Mucosa of descending colon (tissue), 3 donors: ENCODE data around the gene SMG6. TPM values are rescaled to one million over a fixed set of nuclear protein-coding genes. Genes with fewer than 3 reads are reported as not detected.
"Not testable (repeated sequence)": the region's sequence is repeated elsewhere in the genome, so short reads cannot be mapped to it uniquely, and the experiment has no call there.

Experiments used
- ATAC-seq: fragments of 200-7000 bp; cut with Tn5 transposase; one replicate; pipeline ENCODE4 v1.9.1; 2020; ENCODE audit warnings: mild to moderate bottlenecking, moderate library complexity
- DNase-seq, 3 donors: peaks; one replicate each; pipeline ENCODE4 v3.0.0-alpha.2; 2020
- H3K36me3 ChIP-seq: fragments of 200-600 bp; one replicate; pipeline ENCODE4 v1.8.0; 2021; ENCODE audit warnings: low read depth, mild to moderate bottlenecking
- H3K4me1 ChIP-seq: fragments of 200-600 bp; one replicate; pipeline ENCODE4 v1.8.0; 2021; ENCODE audit warnings: low read depth, mild to moderate bottlenecking
- H3K4me3 ChIP-seq: fragments of 200-600 bp; one replicate; pipeline ENCODE4 v1.8.0; 2021; ENCODE audit warnings: mild to moderate bottlenecking
- H3K9me3 ChIP-seq: fragments of 200-600 bp; one replicate; pipeline ENCODE4 v1.8.0; 2021; ENCODE audit warnings: mild to moderate bottlenecking
- intact Hi-C, 2 donors: fragments of 100-400 bp; cut with DNase I in 1 of 2; cut with micrococcal nuclease in 1 of 2; formaldehyde crosslinking; loops; one replicate each; pipeline versions ENCODE4 v1.11.0 to v1.11.1; 2022; cut with DNase I, micrococcal nuclease
- total RNA-seq, 3 donors: library from RNA; stranded (reverse); fragmentation: NEBNext Ultra II Directional in 2 of 3; extraction: Animal tissue kit (Norgen Biotek cat#: 25700) in 2 of 3; gene quantifications; one replicate each; pipeline versions ENCODE4 v1.2.1 to v1.2.4, GENCODE V29; 2021 to 2023
- TF ChIP-seq, protein P1 (sequence below): fragments of 200-600 bp; IDR thresholded peaks from one replicate; pipeline ENCODE4 v1.8.0; 2022; ENCODE audit warnings: antibody characterized with exemption, mild to moderate bottlenecking
- donor health status: DM: no; HTN: no; CAD: no; lungs with moderate emphysema.
- donor health status: DM: no; HTN: no; CAD: no.
- donor health status: DM: no; HTN: yes; CAD: no.

SMG6 gene
- total RNA-seq, 3 donors from 2014 or later = 25.9 to 41.6 (median 38.8) TPM

- DNase-seq (no peak), ATAC-seq (no peak)
- TF ChIP-seq, protein P1, sequence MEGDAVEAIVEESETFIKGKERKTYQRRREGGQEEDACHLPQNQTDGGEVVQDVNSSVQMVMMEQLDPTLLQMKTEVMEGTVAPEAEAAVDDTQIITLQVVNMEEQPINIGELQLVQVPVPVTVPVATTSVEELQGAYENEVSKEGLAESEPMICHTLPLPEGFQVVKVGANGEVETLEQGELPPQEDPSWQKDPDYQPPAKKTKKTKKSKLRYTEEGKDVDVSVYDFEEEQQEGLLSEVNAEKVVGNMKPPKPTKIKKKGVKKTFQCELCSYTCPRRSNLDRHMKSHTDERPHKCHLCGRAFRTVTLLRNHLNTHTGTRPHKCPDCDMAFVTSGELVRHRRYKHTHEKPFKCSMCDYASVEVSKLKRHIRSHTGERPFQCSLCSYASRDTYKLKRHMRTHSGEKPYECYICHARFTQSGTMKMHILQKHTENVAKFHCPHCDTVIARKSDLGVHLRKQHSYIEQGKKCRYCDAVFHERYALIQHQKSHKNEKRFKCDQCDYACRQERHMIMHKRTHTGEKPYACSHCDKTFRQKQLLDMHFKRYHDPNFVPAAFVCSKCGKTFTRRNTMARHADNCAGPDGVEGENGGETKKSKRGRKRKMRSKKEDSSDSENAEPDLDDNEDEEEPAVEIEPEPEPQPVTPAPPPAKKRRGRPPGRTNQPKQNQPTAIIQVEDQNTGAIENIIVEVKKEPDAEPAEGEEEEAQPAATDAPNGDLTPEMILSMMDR = no peak
- Histone ChIP-seq H3K4me3 (no peak overlapping the region), H3K4me1 (peaks cover 12% of the 10 kb centered on the region), H3K36me3 (no peaks in the 10 kb centered on the region), H3K9me3 (no peaks in the 10 kb centered on the region)
- intact Hi-C loops = no loop called here
These were observed 130.6 kb downstream of the SMG6 start for GRCh38 chr17:2172999-2173398.

- Histone ChIP-seq H3K36me3 (no peaks in the 10 kb centered on the region), H3K4me1 (peaks cover 7% of the 10 kb centered on the region), H3K4me3 (no peak overlapping the region), H3K9me3 (no peaks in the 10 kb centered on the region)
- TF ChIP-seq, protein P1 = no peak
- intact Hi-C loops = no loop called here
- peak; percentile 46 for ATAC-seq
- peak in 2 of 3 donors; percentile 47 to 55 for DNase-seq
These were observed 131.3 kb downstream of the SMG6 start for GRCh38 chr17:2172077-2172851.

DNA sequence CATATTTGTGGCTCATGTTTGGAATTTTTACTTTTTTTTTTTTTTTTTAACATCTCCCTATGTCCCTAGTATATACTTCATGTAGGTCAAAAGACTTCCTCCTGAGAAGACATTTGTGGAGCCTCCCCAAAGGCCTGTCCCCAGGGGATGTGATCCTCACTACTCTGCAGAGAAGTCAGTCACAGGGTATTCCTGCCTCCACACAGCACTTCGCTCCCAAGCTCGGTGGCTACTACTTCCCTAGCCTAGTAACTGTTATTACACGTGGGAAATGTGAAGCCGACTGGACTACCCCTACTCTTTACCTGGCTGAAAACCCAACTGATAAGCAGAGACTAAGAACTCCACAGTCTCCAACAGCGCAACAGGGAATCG is 131.9 kb downstream of the SMG6 start:
- TF ChIP-seq, protein P1 = no peak
- ATAC-seq = no peak

DNA sequence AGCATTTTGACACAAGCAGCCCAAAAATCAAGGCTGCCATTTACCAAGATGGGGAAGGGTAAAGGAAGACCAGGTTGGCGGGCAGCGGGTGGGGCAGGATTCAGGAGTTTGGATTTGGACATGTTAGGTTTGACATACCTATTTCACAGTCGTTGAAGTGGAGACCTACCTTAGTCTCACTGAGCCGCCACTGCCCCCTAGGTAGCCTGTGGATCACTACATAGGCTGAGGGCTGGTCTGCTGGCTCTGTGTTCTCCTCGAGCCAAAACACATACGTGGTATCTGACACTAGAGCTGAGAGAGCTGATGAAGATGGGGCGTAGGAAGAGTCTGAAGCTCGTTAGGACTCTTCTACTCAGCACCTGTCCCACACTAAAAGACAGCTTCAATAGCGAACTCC is 133.6 kb downstream of the SMG6 start:
- H3K36me3 ChIP-seq = no peaks in the 10 kb centered on the region

More for the DNA sequence above, 131.9 kb downstream of the SMG6 start:
- H3K4me3 ChIP-seq = no peak overlapping the region
- DNase-seq = no peak
- H3K9me3 ChIP-seq = no peaks in the 10 kb centered on the region
- peaks cover 2% of the 10 kb centered on the region for H3K4me1 ChIP-seq
- intact Hi-C loops = no loop called here
- H3K36me3 ChIP-seq = no peaks in the 10 kb centered on the region

DNA sequence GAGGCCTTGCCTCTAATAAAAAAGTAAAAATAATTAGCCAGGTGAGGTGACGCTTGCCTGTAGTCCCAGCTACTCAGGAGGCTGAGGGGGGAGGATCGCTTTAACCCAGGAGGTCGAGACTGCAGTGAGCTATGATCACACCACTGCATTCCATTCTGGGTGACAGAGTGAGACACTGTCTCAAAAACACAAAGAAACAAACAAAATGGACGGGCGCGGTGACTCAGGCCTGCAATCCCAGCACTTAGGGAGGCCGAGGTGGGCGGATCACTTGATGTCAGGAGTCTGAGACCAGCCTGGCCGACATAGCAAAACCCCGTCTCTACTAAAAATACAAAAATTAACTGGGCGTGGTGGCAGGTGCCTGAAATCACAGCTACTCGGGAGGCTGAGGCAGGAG is 137.9 kb downstream of the SMG6 start:
- H3K36me3 ChIP-seq, intact Hi-C loops, ATAC-seq, H3K4me3 ChIP-seq, H3K4me1 ChIP-seq, H3K9me3 ChIP-seq, DNase-seq: not testable (repeated sequence)

More for the DNA sequence above, 133.6 kb downstream of the SMG6 start:
- TF ChIP-seq, protein P1 = no peak
- H3K4me3 ChIP-seq = no peak overlapping the region
- ATAC-seq (peak; percentile 66), DNase-seq (peak in 2 of 3 donors; percentile 54 to 55)
- no peaks in the 10 kb centered on the region for H3K9me3 ChIP-seq
- no peaks in the 10 kb centered on the region for H3K4me1 ChIP-seq
- intact Hi-C loops = no loop called here

- DNase-seq (no peak), ATAC-seq (no peak)
- intact Hi-C loops = no loop called here
These were observed 145.2 kb downstream of the SMG6 start for GRCh38 chr17:2158396-2158780.

More at GRCh38 chr17:2158396-2158780, 145.2 kb downstream of the SMG6 start:
- no peaks in the 10 kb centered on the region for H3K9me3 ChIP-seq
- TF ChIP-seq, protein P1 = no peak
- H3K36me3 ChIP-seq = no peaks in the 10 kb centered on the region
- H3K4me1 ChIP-seq = no peaks in the 10 kb centered on the region
- H3K4me3 ChIP-seq = no peak overlapping the region
